Coronary artery (tissue), 2 donors: ENCODE measurements around the gene BPGM.
A peak's percentile ranks its signal among the peaks of the same experiment; 100 is the strongest.

Source experiments
- DNase-seq: peaks from one replicate; pipeline ENCODE4 v3.0.0-alpha.2; 2017; ENCODE audit warnings: low spot score
- H3K27ac ChIP-seq, 2 donors: fragments of 200-600 bp; sonication (generic); one replicate each; pipeline ENCODE4 v1.5.1; 2016 to 2019
- H3K4me3 ChIP-seq: fragments of 200-600 bp; sonication (generic); 2 replicates; pipeline ENCODE4 v1.5.1; 2016; ENCODE audit warnings: mild to moderate bottlenecking, moderate library complexity
- TF ChIP-seq, protein P1 (sequence below): fragments of 200-600 bp; sonication (generic); IDR thresholded peaks from one replicate; pipeline ENCODE4 v1.5.1; 2019; ENCODE audit warnings: antibody characterized with exemption

BPGM gene

DNA sequence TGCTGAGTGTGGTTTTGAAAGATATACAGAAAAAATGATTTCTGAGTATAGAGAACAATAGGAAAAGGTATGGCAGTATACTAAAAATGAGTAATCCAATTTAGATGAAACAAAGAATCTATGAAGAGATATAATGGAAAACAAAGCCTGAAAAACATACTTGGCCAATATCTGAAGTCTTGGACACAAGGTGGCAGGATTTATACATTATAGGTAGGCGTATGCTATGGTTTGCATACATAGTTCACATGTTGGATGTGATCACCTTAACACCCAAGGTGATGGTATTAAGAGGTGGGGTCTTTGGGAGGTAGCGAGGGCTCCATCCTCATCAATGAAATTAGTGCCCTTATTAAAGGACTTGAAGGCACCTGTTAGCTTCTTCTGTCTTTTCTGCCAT, 34.5 kb upstream of the BPGM start:
- TF ChIP-seq, protein P1, sequence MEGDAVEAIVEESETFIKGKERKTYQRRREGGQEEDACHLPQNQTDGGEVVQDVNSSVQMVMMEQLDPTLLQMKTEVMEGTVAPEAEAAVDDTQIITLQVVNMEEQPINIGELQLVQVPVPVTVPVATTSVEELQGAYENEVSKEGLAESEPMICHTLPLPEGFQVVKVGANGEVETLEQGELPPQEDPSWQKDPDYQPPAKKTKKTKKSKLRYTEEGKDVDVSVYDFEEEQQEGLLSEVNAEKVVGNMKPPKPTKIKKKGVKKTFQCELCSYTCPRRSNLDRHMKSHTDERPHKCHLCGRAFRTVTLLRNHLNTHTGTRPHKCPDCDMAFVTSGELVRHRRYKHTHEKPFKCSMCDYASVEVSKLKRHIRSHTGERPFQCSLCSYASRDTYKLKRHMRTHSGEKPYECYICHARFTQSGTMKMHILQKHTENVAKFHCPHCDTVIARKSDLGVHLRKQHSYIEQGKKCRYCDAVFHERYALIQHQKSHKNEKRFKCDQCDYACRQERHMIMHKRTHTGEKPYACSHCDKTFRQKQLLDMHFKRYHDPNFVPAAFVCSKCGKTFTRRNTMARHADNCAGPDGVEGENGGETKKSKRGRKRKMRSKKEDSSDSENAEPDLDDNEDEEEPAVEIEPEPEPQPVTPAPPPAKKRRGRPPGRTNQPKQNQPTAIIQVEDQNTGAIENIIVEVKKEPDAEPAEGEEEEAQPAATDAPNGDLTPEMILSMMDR = no peak
- Histone ChIP-seq H3K4me3 (no peak overlapping the region), H3K27ac (no peak overlapping the region)
- no peak for DNase-seq

GRCh38 chr7:134613623-134614347, 32.9 kb upstream of the BPGM start:
- no peak overlapping the region for H3K4me3 ChIP-seq
- peak overlapping the region; percentile 28 to 74 for H3K27ac ChIP-seq
- TF ChIP-seq, protein P1 = no peak
- no peak for DNase-seq

GRCh38 chr7:134616611-134617010, 30.0 kb upstream of the BPGM start:
- TF ChIP-seq, protein P1 = no peak
- Histone ChIP-seq H3K27ac (no peak overlapping the region), H3K4me3 (no peak overlapping the region)
- DNase-seq = no peak

DNA sequence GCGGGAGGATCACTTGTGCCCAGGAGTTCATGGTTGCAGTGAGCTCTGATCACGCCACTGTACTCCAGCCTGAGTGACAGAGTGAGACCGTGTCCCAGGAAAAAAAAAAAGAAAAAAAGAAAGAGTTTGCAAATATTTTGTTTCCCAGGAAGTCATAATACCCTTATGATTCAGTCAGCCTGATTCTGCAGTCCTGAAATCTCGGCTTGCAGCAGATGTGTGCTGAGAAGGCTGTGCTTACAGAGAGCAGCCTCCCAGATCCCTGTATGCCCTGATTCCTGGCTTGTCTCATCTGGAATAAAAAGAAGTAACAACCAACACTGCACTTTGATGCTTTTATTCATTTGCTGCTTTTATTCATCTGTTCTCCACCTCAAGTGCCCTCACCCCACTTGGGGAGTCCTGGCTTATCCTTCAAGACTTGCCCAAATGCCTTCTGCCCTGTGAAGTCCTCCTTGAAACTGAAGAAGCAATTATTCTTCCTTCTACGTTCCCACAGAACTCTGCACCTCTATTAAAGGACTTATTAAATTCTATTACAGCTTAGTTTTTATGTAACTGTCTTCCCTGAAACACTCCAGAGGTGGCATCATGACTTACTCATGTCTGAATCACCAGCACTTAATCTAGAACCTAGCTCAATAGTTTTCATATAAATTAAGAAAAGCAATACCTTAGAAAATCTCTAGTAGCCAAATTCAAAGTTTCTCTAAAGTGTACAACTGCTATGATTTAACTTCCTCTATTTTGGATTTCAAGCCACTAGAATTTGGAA, 27.7 kb upstream of the BPGM start:
- TF ChIP-seq, protein P1 = no peak
- DNase-seq = no peak
- Histone ChIP-seq H3K4me3 (no peak overlapping the region), H3K27ac (no peak overlapping the region)

GRCh38 chr7:134619627-134620331, 26.9 kb upstream of the BPGM start:
- no peak overlapping the region for H3K27ac ChIP-seq
- no peak for DNase-seq
- no peak overlapping the region for H3K4me3 ChIP-seq
- TF ChIP-seq, protein P1 = no peak

GRCh38 chr7:134622303-134622995, 24.2 kb upstream of the BPGM start:
- TF ChIP-seq, protein P1 = no peak
- DNase-seq = no peak
- H3K4me3 ChIP-seq = no peak overlapping the region
- H3K27ac ChIP-seq = no peak overlapping the region
